Spleen (tissue), 7 donors: ENCODE measurements around the gene RBM10.
A peak's percentile ranks its signal among the peaks of the same experiment; 100 is the strongest.

Source experiments
- POLR2AphosphoS5 ChIP-seq, 3 donors: sonication (generic); formaldehyde crosslinking; IDR thresholded peaks; one replicate each; pipeline ENCODE4 v1.5.1; 2017; ENCODE audit warnings: antibody characterized with exemption in 3 of 3
- TF ChIP-seq, protein P1 (sequence below), 11 experiments: fragments of 200-600 bp in 7 of 11; fragments of 450-650 bp in 4 of 11; sonication (generic) in 4 of 11; IDR thresholded peaks in 8 of 11; conservative IDR thresholded peaks in 3 of 11; 1 replicate in 7 of 11; 2 replicates in 4 of 11; pipeline versions ENCODE4 v1.4.0 to v1.8.0; 2016 to 2021; ENCODE audit warnings: antibody characterized with exemption in 11 of 11, inconsistent platforms in 4 of 11, mild to moderate bottlenecking in 1 of 11
- donor health status: DM: no; HTN: no; CAD: no; lungs with moderate emphysema.
- donor health status: DM: no; HTN: no; CAD: no.
- donor health status: DM: no; HTN: no; CAD: no.

DNA sequence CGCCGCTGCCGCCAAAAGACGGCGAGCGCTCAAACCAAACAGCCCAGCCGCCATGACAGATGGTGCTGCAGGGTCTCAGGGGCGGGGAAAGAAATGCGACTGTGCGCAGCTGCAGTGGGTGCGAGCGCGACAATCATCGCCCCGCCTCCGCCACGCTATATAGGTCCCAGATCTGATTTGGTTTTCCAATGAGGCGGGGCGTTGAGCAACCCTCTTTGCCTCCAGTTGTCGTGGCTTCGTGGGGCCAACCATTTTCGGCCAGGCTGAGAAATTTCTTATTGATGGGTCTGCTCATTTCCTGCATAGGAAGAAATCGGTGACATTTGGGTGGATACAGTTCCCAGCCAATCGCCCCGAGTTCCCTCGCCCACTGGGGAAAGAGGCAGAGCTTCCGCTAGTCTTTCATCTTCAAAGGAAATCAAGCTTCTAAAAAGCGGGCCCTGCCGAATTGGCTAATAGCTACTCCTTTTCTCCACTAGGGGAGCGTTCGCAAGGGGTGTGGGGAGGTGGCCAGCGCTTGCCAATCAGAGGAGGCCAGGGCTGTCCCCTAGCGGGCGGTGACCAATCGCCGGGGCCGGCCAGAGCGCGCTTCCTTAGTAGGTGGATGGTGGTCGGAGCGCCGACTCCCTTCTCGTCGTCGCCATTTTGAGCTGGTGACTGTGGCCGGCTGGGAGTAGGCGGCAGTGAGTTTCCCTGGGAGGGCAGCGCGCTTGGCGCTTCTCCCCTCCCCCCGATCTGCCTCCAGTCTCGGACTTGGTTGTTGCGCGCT is at the start of gene RBM10, which contains the start of gene NDUFB11:
- TF ChIP-seq POLR2AphosphoS5 (IDR thresholded peaks at IDR 0.05), result peak; percentile 89 to 94 (median 92)
- TF ChIP-seq, protein P1, sequence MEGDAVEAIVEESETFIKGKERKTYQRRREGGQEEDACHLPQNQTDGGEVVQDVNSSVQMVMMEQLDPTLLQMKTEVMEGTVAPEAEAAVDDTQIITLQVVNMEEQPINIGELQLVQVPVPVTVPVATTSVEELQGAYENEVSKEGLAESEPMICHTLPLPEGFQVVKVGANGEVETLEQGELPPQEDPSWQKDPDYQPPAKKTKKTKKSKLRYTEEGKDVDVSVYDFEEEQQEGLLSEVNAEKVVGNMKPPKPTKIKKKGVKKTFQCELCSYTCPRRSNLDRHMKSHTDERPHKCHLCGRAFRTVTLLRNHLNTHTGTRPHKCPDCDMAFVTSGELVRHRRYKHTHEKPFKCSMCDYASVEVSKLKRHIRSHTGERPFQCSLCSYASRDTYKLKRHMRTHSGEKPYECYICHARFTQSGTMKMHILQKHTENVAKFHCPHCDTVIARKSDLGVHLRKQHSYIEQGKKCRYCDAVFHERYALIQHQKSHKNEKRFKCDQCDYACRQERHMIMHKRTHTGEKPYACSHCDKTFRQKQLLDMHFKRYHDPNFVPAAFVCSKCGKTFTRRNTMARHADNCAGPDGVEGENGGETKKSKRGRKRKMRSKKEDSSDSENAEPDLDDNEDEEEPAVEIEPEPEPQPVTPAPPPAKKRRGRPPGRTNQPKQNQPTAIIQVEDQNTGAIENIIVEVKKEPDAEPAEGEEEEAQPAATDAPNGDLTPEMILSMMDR (IDR thresholded peaks at IDR 0.05 in 8 of 11, conservative IDR thresholded peaks at IDR 0.05 in 3 of 11), result peak; percentile 69 to 92 (median 88)
